Activated CD8-positive, alpha-beta T cell treated with anti-CD3 and anti-CD28 coated beads for 36 hours (primary cell): ENCODE data around the gene NOVA2. TPM values are rescaled to one million over a fixed set of nuclear protein-coding genes. Genes with fewer than 3 reads are reported as not detected.

Experiments used
- ATAC-seq: fragments of 200-7000 bp; cut with Tn5 transposase; one replicate; pipeline ENCODE4 v1.10.0; 2021; ENCODE audit warnings: mild to moderate bottlenecking, moderate library complexity
- CTCF ChIA-PET: fragments of 350-600 bp; sonication (Branson Sonifier 250); formaldehyde crosslinking; loops from one replicate; lab custom pipeline; 2021; ENCODE audit warnings: antibody characterized with exemption; lab: Charles Lee
- POLR2A ChIA-PET: fragments of 350-600 bp; sonication (Branson Sonifier 250); formaldehyde crosslinking; loops from one replicate; lab custom pipeline; 2021; ENCODE audit warnings: antibody characterized with exemption; lab: Charles Lee
- DNase-seq: peaks from one replicate; pipeline ENCODE4 v3.0.0-alpha.2; 2020
- H3K27ac Mint-ChIP-seq: one replicate; pipeline ENCODE4 v1.8.0; 2021; ENCODE audit warnings: mild to moderate bottlenecking, mixed read lengths
- H3K27me3 Mint-ChIP-seq: one replicate; pipeline ENCODE4 v1.8.0; 2021; ENCODE audit warnings: mixed read lengths
- H3K36me3 Mint-ChIP-seq: one replicate; pipeline ENCODE4 v1.8.0; 2021; ENCODE audit warnings: low read depth, mixed read lengths
- H3K4me1 Mint-ChIP-seq: one replicate; pipeline ENCODE4 v1.8.0; 2021; ENCODE audit warnings: low read depth, mixed read lengths
- H3K4me3 Mint-ChIP-seq: one replicate; pipeline ENCODE4 v1.8.0; 2021; ENCODE audit warnings: mild to moderate bottlenecking, moderate library complexity, mixed read lengths
- H3K9me3 Mint-ChIP-seq: one replicate; pipeline ENCODE4 v1.8.0; 2021; ENCODE audit warnings: mixed read lengths
- CTCF ChIP-seq: fragments of 200-600 bp; IDR thresholded peaks from one replicate; pipeline ENCODE4 v1.8.0; 2022; ENCODE audit warnings: antibody characterized with exemption, mild to moderate bottlenecking
- intact Hi-C: fragments of 100-400 bp; cut with micrococcal nuclease; formaldehyde crosslinking; loops from one replicate; pipeline ENCODE4 v1.10.0; 2022
- total RNA-seq, 2 experiments: library from RNA; stranded (reverse); gene quantifications; one replicate each; pipeline ENCODE4 v1.2.3, GENCODE V29; 2021

NOVA2 gene
- total RNA-seq, 2 experiments from 2014 or later = not detected

GRCh38 chr19:45959517-45960025 lies 14.1 kb downstream of the NOVA2 start:
- CTCF ChIA-PET = no interaction called here
- H3K27ac Mint-ChIP-seq = no peak overlapping the region
- H3K9me3 Mint-ChIP-seq = no peaks in the 10 kb centered on the region
- DNase-seq = no peak
- no peaks in the 10 kb centered on the region for H3K4me1 Mint-ChIP-seq
- no peak for ATAC-seq
- no peak for TF ChIP-seq CTCF
- H3K4me3 Mint-ChIP-seq = no peak overlapping the region
- intact Hi-C loops = no loop called here
- H3K27me3 Mint-ChIP-seq = peaks cover 45% of the 10 kb centered on the region
- POLR2A ChIA-PET = interaction anchor here (1.1 kb wide), 1 partner anchor 8 kb away, joined by 3 read pairs; no protein-coding TSS in a partner anchor
- no peaks in the 10 kb centered on the region for H3K36me3 Mint-ChIP-seq

DNA sequence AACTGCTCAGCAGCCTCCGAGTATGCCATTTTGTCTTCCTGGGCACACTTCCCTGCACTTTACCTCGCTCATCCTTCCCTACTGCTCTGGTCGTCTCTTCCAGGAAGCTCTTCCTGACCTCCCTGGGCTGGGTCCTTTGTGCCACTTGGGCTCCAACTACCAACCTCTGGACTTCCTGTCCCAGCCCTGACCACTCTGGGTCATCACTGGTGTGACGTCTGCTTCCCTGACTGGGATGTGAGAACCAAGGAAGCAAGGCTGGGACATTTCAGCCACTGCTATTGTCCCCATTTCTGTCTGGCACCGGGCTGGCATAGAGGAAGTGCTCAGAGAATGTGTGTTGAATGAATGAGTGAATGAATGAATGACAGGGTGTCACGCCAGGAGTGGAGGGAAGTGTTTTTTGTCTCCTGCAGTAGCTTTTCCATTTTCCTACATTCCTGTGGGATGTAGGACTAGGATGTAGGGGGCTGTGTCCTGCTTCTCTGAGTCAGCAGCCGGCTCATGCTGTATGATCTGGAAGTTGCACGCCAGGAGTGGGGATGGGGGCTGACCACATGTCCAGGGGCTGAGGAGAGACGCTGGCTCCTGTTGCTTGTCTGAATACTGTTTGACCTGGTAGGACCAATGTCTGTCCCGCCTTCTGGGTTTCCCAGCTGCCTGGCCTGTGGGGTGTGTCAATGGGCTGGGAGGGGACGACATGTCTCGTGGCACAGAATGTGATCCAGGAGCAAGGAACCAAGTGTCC lies 14.7 kb downstream of the NOVA2 start:
- Mint-ChIP-seq H3K9me3 (no peaks in the 10 kb centered on the region), H3K27me3 (peaks cover 47% of the 10 kb centered on the region), H3K4me1 (no peaks in the 10 kb centered on the region), H3K4me3 (no peak overlapping the region), H3K27ac (no peak overlapping the region), H3K36me3 (no peaks in the 10 kb centered on the region)
- CTCF ChIA-PET = no interaction called here
- intact Hi-C loops = no loop called here
- DNase-seq (no peak), ATAC-seq (no peak)
- no peak for TF ChIP-seq CTCF
- POLR2A ChIA-PET = interaction anchor here (1.1 kb wide), 1 partner anchor 8 kb away, joined by 3 read pairs; no protein-coding TSS in a partner anchor

GRCh38 chr19:45958320-45958719 lies 15.3 kb downstream of the NOVA2 start:
- Mint-ChIP-seq H3K27ac (no peak overlapping the region), H3K4me1 (peaks cover 2% of the 10 kb centered on the region), H3K36me3 (no peaks in the 10 kb centered on the region), H3K4me3 (no peak overlapping the region), H3K9me3 (no peaks in the 10 kb centered on the region), H3K27me3 (peaks cover 49% of the 10 kb centered on the region)
- DNase-seq (no peak), ATAC-seq (no peak)
- POLR2A ChIA-PET = no interaction called here
- CTCF ChIA-PET = no interaction called here
- intact Hi-C loops = no loop called here
- TF ChIP-seq CTCF = no peak

- Mint-ChIP-seq H3K36me3 (no peaks in the 10 kb centered on the region), H3K9me3 (no peaks in the 10 kb centered on the region), H3K4me1 (peaks cover 6% of the 10 kb centered on the region), H3K27ac (no peak overlapping the region), H3K4me3 (no peak overlapping the region), H3K27me3 (peaks cover 46% of the 10 kb centered on the region)
- no peak for DNase-seq
- ChIA-PET POLR2A (no interaction called here), CTCF (no interaction called here)
- no peak for TF ChIP-seq CTCF
- intact Hi-C loops = no loop called here
- ATAC-seq = no peak
Measured at GRCh38 chr19:45955905-45956608, 17.6 kb downstream of the NOVA2 start.

DNA sequence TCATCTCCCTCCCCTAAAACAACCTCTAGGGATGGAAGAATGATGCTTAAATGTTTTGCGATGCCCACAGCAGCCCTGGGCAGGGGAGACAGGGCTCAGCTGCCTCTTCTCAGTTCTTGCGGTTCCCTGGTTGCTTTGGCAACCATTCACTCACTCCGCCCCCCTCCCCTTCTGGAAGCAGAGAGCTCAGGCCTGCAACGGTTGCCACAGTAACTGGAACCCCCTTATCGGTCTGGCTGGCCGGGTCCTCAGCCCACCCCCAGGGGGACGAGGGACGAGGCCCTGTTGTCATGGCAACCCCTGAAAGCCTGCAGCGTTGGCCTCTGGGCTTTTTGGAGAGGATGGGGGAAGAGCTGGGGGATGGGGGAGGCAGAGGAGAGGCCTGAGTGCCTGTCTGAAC lies 19.5 kb downstream of the NOVA2 start:
- Mint-ChIP-seq H3K36me3 (no peaks in the 10 kb centered on the region), H3K27me3 (peaks cover 37% of the 10 kb centered on the region), H3K9me3 (no peaks in the 10 kb centered on the region), H3K4me1 (peaks cover 6% of the 10 kb centered on the region), H3K27ac (no peak overlapping the region), H3K4me3 (no peak overlapping the region)
- ATAC-seq (no peak), DNase-seq (no peak)
- intact Hi-C loops = no loop called here
- ChIA-PET POLR2A (interaction anchor here (0.6 kb wide), 1 partner anchor 25 kb away, joined by 4 read pairs; no protein-coding TSS in a partner anchor), CTCF (no interaction called here)
- no peak for TF ChIP-seq CTCF
